Measurements from ENCODE around the gene ZNF397.

ZNF397 gene

DNA sequence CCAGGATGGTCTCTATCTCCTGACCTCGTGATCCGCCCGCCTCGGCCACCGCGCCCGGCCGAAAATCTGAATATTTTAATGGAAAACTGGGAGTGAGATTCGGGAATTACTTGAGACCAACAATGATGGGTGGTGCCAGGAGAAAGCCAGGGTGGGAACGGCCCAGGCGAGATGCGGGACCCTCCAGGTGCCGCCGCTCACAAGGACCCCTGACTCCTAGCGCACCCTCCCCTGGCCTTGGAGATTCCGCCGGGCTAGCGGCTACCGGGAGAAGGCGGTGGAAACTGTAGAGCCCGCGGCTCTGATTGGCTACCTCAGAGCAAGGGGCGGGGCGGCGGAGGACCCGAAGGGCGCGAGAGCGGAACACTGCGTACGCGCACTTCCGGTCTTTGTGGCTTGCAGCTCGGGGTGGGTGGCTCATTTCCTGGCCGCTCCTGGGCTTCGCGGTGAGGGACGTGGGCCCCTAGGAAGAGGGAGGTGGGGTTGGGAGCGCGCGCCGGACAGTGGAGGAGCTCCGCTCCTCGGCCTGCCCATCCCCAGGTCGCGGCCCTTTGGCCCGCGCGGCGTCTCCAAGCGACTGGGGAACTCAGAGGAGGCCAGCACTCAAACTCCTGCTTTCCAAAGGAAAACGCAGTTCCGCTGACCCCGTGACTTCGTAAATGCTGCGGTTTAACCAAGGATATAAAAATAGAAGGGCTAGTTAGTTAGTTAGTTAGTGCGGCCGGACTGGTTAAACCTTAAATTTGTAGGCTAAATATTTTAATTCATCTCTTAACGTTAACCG lies at the start of gene ZNF397:
TSS of gene ZNF397 (plus strand) at position 371 of the 784 bp plus-strand sequence. CDS start 1,437 bp downstream, outside the sequence.
- TF ChIP-seq, protein P1, sequence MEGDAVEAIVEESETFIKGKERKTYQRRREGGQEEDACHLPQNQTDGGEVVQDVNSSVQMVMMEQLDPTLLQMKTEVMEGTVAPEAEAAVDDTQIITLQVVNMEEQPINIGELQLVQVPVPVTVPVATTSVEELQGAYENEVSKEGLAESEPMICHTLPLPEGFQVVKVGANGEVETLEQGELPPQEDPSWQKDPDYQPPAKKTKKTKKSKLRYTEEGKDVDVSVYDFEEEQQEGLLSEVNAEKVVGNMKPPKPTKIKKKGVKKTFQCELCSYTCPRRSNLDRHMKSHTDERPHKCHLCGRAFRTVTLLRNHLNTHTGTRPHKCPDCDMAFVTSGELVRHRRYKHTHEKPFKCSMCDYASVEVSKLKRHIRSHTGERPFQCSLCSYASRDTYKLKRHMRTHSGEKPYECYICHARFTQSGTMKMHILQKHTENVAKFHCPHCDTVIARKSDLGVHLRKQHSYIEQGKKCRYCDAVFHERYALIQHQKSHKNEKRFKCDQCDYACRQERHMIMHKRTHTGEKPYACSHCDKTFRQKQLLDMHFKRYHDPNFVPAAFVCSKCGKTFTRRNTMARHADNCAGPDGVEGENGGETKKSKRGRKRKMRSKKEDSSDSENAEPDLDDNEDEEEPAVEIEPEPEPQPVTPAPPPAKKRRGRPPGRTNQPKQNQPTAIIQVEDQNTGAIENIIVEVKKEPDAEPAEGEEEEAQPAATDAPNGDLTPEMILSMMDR (IDR thresholded peaks at IDR 0.05; ENCODE audit: unreplicated experiment in 3 of 3), result no peak
- H3K27ac Mint-ChIP-seq, result peak within 1 kb of the TSS; percentile 100
- H3K36me3 Mint-ChIP-seq (ENCODE audit: low read depth), result peaks cover 39% of the 10 kb centered on the region
- no peaks in the 10 kb centered on the region for H3K27me3 Mint-ChIP-seq (ENCODE audit: low read depth)
- no peaks in the 10 kb centered on the region for H3K9me3 Mint-ChIP-seq
- H3K4me3 Mint-ChIP-seq, result peak within 1 kb of the TSS; percentile 97 to 100 (median 97)
- H3K4me1 Mint-ChIP-seq, result no peaks in the 10 kb centered on the region

- TF ChIP-seq, protein P1 (IDR thresholded peaks at IDR 0.05; ENCODE audit: unreplicated experiment in 3 of 3), result no peak
- Mint-ChIP-seq H3K27ac (peak overlapping the region in 1 of 3 experiments; percentile 24), H3K27me3 (ENCODE audit: low read depth) (no peaks in the 10 kb centered on the region), H3K4me1 (peaks cover 25% of the 10 kb centered on the region), H3K4me3 (no peak overlapping the region), H3K9me3 (no peaks in the 10 kb centered on the region), H3K36me3 (ENCODE audit: low read depth) (no peaks in the 10 kb centered on the region)
Measured at GRCh38 chr18:35191698-35192025, 49.2 kb upstream of the ZNF397 start.

DNA sequence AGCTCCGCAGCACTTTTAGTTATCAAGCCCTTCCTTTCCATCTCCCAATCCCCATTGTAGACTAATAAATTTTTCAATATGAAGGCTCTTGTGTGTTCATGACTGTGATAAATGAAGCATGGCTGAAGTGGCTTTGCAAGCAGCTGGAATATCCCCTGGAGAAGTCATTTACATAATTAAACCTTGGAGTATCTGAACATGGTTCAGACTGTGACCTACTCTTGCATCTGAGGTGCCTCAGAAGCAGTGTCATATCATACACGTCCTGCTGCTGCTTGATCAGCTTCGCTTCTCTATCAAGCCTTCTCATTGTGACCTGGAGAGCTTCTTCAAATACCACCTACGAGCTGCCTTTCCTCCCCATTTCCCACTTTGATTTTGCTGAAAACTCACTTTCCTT lies 48.4 kb upstream of the ZNF397 start:
- TF ChIP-seq, protein P1 (IDR thresholded peaks at IDR 0.05; ENCODE audit: unreplicated experiment in 3 of 3), result no peak
- Mint-ChIP-seq H3K27me3 (ENCODE audit: low read depth) (no peaks in the 10 kb centered on the region), H3K9me3 (no peaks in the 10 kb centered on the region), H3K4me3 (no peak overlapping the region), H3K27ac (peak overlapping the region in 1 of 3 experiments; percentile 35), H3K4me1 (peaks cover 25% of the 10 kb centered on the region), H3K36me3 (ENCODE audit: low read depth) (no peaks in the 10 kb centered on the region)

- H3K9me3 Mint-ChIP-seq, result no peaks in the 10 kb centered on the region
- H3K4me1 Mint-ChIP-seq, result peaks cover 25% of the 10 kb centered on the region
- H3K36me3 Mint-ChIP-seq (ENCODE audit: low read depth), result no peaks in the 10 kb centered on the region
- no peaks in the 10 kb centered on the region for H3K27me3 Mint-ChIP-seq (ENCODE audit: low read depth)
- TF ChIP-seq, protein P1 (IDR thresholded peaks at IDR 0.05; ENCODE audit: unreplicated experiment in 3 of 3), result no peak
- no peak overlapping the region for H3K4me3 Mint-ChIP-seq
- no peak overlapping the region for H3K27ac Mint-ChIP-seq
Measured at GRCh38 chr18:35193316-35193715, 47.5 kb upstream of the ZNF397 start.

GRCh38 chr18:35197296-35197695 lies 43.5 kb upstream of the ZNF397 start:
- TF ChIP-seq, protein P1 (IDR thresholded peaks at IDR 0.05; ENCODE audit: unreplicated experiment in 3 of 3), result no peak
- H3K4me1 Mint-ChIP-seq, result peaks cover 13% of the 10 kb centered on the region
- H3K4me3 Mint-ChIP-seq, result no peak overlapping the region
- H3K36me3 Mint-ChIP-seq (ENCODE audit: low read depth), result no peaks in the 10 kb centered on the region
- peak overlapping the region in 1 of 3 experiments; percentile 40 for H3K27ac Mint-ChIP-seq
- no peaks in the 10 kb centered on the region for H3K27me3 Mint-ChIP-seq (ENCODE audit: low read depth)
- no peaks in the 10 kb centered on the region for H3K9me3 Mint-ChIP-seq

Measured in nephron (organoid).